GM19395 (cell line): ENCODE data around the gene TFDP3.

ENCODE experiments used
- ATAC-seq: cut with Tn5 transposase; IDR thresholded peaks from one replicate; pipeline ENCODE4 v1.9.1; 2021; ENCODE audit warnings: mild to moderate bottlenecking, moderate library complexity; ENCODE audit not compliant: unreplicated experiment

Gene TFDP3

GRCh38 chrX:133218329-133218728 lies at the start of gene TFDP3:
Gene TFDP3, minus strand, starts transcription at chrX:133218354. Its CDS starts 95 bp downstream, at chrX:133218259.
- no peak for ATAC-seq

GRCh38 chrX:133267621-133268020 lies 49.5 kb upstream of the TFDP3 start:
- ATAC-seq = no peak

GRCh38 chrX:133265331-133265730 lies 47.2 kb upstream of the TFDP3 start:
- no peak for ATAC-seq

- no peak for ATAC-seq
These were observed 40.3 kb upstream of the TFDP3 start for GRCh38 chrX:133258481-133258880.

- ATAC-seq = no peak
These were observed 36.5 kb upstream of the TFDP3 start for GRCh38 chrX:133254666-133255065.

GRCh38 chrX:133251204-133251603 lies 33.0 kb upstream of the TFDP3 start:
- no peak for ATAC-seq

- ATAC-seq = no peak
These were observed 32.3 kb upstream of the TFDP3 start for GRCh38 chrX:133250184-133251100.

- ATAC-seq = no peak
These were observed 31.3 kb upstream of the TFDP3 start for GRCh38 chrX:133249266-133250058.

GRCh38 chrX:133248177-133248576 lies 30.0 kb upstream of the TFDP3 start:
- ATAC-seq = no peak

GRCh38 chrX:133246921-133247320 lies 28.8 kb upstream of the TFDP3 start:
- no peak for ATAC-seq

- ATAC-seq = no peak
These were observed 17.7 kb upstream of the TFDP3 start for GRCh38 chrX:133235830-133236229.

GRCh38 chrX:133232331-133232730 lies 14.2 kb upstream of the TFDP3 start:
- no peak for ATAC-seq

- no peak for ATAC-seq
These were observed 11.2 kb upstream of the TFDP3 start for GRCh38 chrX:133229361-133229760.

- peak; percentile 14 for ATAC-seq
These were observed 2.4 kb downstream of the TFDP3 start for GRCh38 chrX:133215747-133216146.

- peak; percentile 62 for ATAC-seq
These were observed 3.1 kb downstream of the TFDP3 start for GRCh38 chrX:133215017-133215416.

GRCh38 chrX:133214301-133214700 lies 3.9 kb downstream of the TFDP3 start:
- ATAC-seq = no peak

- ATAC-seq = no peak
These were observed 5.0 kb downstream of the TFDP3 start for GRCh38 chrX:133213117-133213516.

- no peak for ATAC-seq
These were observed 10.4 kb downstream of the TFDP3 start for GRCh38 chrX:133207751-133208150.

- ATAC-seq = no peak
These were observed 26.5 kb downstream of the TFDP3 start for GRCh38 chrX:133191739-133192039.

GRCh38 chrX:133190877-133191738 lies 27.0 kb downstream of the TFDP3 start:
- ATAC-seq = no peak

GRCh38 chrX:133189195-133189594 lies 29.0 kb downstream of the TFDP3 start:
- ATAC-seq = no peak
